Mesothelial cell of epicardium (in vitro differentiated cells): ENCODE measurements around the gene CACNA1H. TPM values are rescaled to one million over a fixed set of nuclear protein-coding genes. Genes with fewer than 3 reads are reported as not detected.

Experiments
- DNase-seq, 2 experiments: peaks; one replicate each; pipeline ENCODE4 v3.0.0; 2021; ENCODE audit warnings: low spot score in 2 of 2; ENCODE audit not compliant: unreplicated experiment in 2 of 2
- H3K27ac Mint-ChIP-seq: 2 replicates; pipeline ENCODE4 v1.8.0; 2021; ENCODE audit warnings: mixed read lengths
- H3K27me3 Mint-ChIP-seq: 2 replicates; pipeline ENCODE4 v1.8.0; 2021; ENCODE audit warnings: low read depth, mixed read lengths
- H3K36me3 Mint-ChIP-seq: 2 replicates; pipeline ENCODE4 v1.8.0; 2021; ENCODE audit warnings: mixed read lengths
- H3K4me1 Mint-ChIP-seq: 2 replicates; pipeline ENCODE4 v1.8.0; 2021; ENCODE audit warnings: mixed read lengths
- H3K4me3 Mint-ChIP-seq: 2 replicates; pipeline ENCODE4 v1.8.0; 2021; ENCODE audit warnings: mild to moderate bottlenecking, moderate library complexity, mixed read lengths
- H3K9me3 Mint-ChIP-seq: 2 replicates; pipeline ENCODE4 v1.8.0; 2021; ENCODE audit warnings: mixed read lengths
- total RNA-seq: library from RNA; stranded (reverse); gene quantifications from 3 replicates; pipeline ENCODE4 v1.2.1, GENCODE V29; 2021
- TF ChIP-seq, protein P1 (sequence below): fragments of 200-600 bp; sonication (generic); IDR thresholded peaks from one replicate; pipeline ENCODE4 v1.5.0; 2021; ENCODE audit warnings: antibody characterized with exemption; ENCODE audit not compliant: unreplicated experiment

The CACNA1H gene
- total RNA-seq, 1 donor from 2014 or later, result 41.8 TPM

DNA sequence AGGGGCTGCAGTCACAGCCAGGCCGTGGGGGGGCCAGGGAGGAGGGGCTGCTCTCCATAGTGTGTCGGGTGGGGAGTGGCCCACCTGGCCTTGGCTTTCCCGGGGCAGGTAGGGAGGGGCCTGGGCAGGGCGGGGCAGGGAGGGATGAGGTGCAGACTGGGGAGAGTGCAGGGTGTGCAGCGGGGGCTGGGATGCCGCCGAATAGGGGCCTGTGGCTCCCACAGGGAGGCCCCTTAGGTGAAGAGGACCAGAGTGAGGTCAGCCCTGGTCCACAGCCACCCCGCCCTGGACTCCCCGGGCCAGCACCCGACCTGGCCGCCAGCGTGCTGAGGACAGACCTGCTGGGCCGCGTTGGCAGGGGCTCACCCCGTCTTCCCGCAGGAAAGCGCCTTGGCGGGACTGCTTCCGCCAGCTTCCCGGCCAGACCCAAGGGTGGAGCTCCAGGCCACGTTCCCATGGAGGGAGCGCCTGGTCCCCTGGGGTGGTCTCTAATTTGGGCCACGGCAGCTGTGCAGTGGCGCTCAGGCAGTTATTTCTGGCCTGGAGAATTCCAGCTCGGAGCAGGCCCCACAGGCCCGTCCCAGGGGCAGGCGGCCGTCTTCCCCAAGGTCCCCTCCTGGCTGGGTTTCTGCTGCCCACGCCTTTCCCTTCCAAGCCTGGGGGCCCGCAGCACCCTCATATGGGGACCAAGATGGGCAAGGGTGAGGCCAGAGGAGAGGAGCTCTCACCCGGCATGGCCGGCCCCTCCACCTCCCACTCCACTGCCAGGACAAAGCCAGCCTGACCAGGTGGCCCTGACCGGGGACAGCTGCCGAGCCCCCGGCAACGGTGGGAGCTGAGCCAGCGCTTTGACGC is 27.9 kb downstream of the CACNA1H start:
- Mint-ChIP-seq H3K9me3 (no peaks in the 10 kb centered on the region), H3K27me3 (no peaks in the 10 kb centered on the region), H3K36me3 (no peaks in the 10 kb centered on the region), H3K27ac (no peak overlapping the region), H3K4me3 (no peak overlapping the region), H3K4me1 (peaks cover 6% of the 10 kb centered on the region)
- DNase-seq, result no peak
- TF ChIP-seq, protein P1, sequence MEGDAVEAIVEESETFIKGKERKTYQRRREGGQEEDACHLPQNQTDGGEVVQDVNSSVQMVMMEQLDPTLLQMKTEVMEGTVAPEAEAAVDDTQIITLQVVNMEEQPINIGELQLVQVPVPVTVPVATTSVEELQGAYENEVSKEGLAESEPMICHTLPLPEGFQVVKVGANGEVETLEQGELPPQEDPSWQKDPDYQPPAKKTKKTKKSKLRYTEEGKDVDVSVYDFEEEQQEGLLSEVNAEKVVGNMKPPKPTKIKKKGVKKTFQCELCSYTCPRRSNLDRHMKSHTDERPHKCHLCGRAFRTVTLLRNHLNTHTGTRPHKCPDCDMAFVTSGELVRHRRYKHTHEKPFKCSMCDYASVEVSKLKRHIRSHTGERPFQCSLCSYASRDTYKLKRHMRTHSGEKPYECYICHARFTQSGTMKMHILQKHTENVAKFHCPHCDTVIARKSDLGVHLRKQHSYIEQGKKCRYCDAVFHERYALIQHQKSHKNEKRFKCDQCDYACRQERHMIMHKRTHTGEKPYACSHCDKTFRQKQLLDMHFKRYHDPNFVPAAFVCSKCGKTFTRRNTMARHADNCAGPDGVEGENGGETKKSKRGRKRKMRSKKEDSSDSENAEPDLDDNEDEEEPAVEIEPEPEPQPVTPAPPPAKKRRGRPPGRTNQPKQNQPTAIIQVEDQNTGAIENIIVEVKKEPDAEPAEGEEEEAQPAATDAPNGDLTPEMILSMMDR, result no peak

DNA sequence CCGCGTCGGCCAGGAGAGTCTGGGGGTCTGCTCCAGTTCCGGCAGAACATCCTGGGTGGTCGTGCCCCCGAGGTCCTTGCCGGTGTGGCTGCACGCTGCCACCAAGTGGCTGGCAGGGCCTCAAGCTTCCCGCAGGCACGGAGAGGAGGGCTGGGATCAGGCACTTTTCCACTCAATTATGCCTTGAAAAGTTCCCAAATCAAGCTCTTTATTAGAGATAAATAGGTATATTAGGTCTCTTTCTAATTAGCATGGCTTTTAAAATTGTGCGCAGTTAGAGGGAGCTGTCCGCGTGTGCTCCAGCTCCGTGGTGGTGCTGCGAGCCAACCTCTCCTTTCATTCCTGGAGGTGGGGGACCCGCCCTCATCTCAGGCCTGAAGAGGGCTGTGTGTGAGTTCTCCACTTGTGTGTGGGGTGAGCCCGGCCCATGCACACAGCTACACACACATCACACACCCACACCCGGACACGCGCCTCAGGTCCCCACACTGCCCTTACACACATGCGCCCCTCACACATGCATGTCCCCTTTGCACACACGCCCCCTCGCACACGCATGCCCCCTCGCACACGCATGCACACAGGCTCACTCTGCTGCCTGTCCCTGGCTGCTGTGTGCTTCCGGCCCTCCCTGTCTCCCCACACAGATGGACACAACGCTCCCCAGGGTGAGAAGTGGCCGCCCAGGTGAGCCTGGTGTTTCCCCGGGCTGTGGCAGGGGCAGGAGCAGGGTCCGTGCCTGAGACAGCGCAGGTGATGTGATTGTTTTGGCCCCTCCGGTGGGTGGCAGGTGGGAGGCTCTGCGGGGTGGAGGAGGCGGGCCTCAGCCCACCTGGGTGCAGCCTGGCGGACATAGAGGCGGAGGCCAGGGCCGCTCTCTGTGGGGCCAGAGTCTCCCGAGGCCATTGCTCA is 28.8 kb downstream of the CACNA1H start:
- no peaks in the 10 kb centered on the region for H3K9me3 Mint-ChIP-seq
- no peak overlapping the region for H3K4me3 Mint-ChIP-seq
- peaks cover 6% of the 10 kb centered on the region for H3K4me1 Mint-ChIP-seq
- H3K27ac Mint-ChIP-seq, result no peak overlapping the region
- TF ChIP-seq, protein P1, result no peak
- peaks cover 3% of the 10 kb centered on the region for H3K36me3 Mint-ChIP-seq
- H3K27me3 Mint-ChIP-seq, result no peaks in the 10 kb centered on the region
- no peak for DNase-seq

DNA sequence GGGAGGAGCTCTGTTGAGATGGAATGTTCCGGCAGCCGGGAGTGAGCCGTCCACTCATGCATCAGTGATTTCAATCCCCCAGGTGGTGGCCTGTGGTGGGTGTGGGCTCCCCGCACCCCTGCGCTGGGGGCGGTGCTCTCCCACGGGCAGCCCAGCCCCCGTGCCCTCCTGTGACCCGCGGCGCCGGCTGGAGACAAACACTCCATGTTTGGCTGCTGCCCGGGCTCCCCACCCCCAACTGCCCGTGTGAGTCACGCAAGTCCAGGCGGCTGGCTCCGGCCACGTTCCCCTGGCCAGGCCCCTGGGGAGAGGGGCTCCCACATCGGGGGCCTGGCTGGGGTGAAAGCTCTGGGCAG is 29.4 kb downstream of the CACNA1H start:
- H3K4me1 Mint-ChIP-seq, result peaks cover 6% of the 10 kb centered on the region
- H3K4me3 Mint-ChIP-seq, result no peak overlapping the region
- no peak overlapping the region for H3K27ac Mint-ChIP-seq
- no peaks in the 10 kb centered on the region for H3K27me3 Mint-ChIP-seq
- TF ChIP-seq, protein P1, result no peak
- H3K9me3 Mint-ChIP-seq, result no peaks in the 10 kb centered on the region
- DNase-seq, result no peak
- peaks cover 3% of the 10 kb centered on the region for H3K36me3 Mint-ChIP-seq

DNA sequence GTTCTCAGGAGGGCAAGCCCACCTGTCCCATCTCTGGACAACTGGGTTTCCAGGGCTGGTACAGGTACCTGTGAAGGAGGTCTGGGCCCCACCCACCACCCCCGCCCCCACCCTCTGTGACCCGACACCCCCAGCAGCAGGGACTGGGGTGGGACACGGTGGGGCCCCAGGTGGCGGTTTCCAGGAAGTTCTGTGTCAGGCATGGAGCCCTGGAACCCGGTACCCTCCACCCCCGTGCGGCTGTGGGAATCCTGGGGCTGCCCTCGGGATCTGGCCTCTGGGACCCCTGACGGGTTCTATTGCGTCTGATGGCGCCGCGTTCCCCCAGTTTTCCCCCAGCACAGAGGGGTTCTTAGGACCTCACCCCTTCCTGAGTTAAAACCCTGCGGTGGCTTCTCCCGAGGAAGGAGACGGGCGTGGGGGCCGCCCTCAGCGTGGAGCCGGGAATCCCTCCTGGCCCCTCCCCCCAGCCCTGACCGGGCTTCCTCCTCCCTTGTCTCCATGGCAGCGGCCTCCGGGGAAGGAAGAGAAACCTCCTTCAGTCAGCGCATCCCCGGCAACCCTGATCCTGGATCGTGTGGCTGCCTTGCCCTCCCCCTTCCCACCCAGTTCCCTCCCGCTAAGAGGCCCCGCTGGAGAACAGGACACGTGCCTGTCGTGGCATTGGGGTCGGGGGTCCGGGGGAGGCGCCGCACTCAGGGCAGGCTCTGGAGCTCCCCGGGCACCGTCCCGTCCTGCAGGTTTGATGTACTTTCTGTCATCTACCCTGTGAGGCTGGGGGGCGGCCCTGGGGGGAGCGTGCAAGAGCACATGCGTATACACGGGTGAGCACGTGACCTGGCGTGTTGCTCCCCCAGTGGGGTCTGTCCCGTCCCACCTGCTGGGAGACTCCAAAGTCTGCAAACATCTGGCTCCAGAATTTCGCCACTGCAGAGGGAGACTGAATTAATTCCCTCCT is 30.3 kb downstream of the CACNA1H start:
- Mint-ChIP-seq H3K9me3 (no peaks in the 10 kb centered on the region), H3K4me3 (no peak overlapping the region), H3K27ac (no peak overlapping the region), H3K36me3 (peaks cover 3% of the 10 kb centered on the region), H3K4me1 (peaks cover 6% of the 10 kb centered on the region), H3K27me3 (no peaks in the 10 kb centered on the region)
- TF ChIP-seq, protein P1, result no peak
- peak in 1 of 2 experiments; percentile 56 for DNase-seq
